ENCODE results near the gene OCSTAMP. TPM values are rescaled to one million over a fixed set of nuclear protein-coding genes. Genes with fewer than 3 reads are reported as not detected.

OCSTAMP gene
- total RNA-seq, 6 experiments from 2014 or later: not detected

- intact Hi-C loops (cut with DNase I): loop anchor here (5.0 to 10.0 kb wide), 2 partner anchors 127 to 130 kb away; partner anchors contain the start of gene TP53RK (in 1 of the 2)
- no peaks in the 10 kb centered on the region for H3K9me3 ChIP-seq
- no peaks in the 10 kb centered on the region for H3K27me3 ChIP-seq
- no peak for TF ChIP-seq POLR2A (IDR thresholded peaks at IDR 0.05)
- TF ChIP-seq CTCF (IDR thresholded peaks at IDR 0.05): no peak
- DNase-seq (no peak), ATAC-seq (no peak)
- no peak overlapping the region for H3K4me3 ChIP-seq
- no peak overlapping the region for H3K27ac ChIP-seq
- WGBS (ENCODE audit: insufficient coverage, low coverage, low lambda C conversion rate, missing lambda C conversion rate): 38% methylated on average over 3 of the region's 3 CpGs
- no peaks in the 10 kb centered on the region for H3K36me3 ChIP-seq
- no peaks in the 10 kb centered on the region for H3K4me1 ChIP-seq
Observed at GRCh38 chr20:46554828-46555227, 4.4 kb upstream of the OCSTAMP start.

- ATAC-seq: no peak
- DNase-seq: no peak
- 81% methylated on average over 3 of the region's 3 CpGs for WGBS (ENCODE audit: insufficient coverage, low coverage, low lambda C conversion rate, missing lambda C conversion rate)
- Histone ChIP-seq H3K27ac (no peak overlapping the region), H3K4me3 (no peak overlapping the region), H3K27me3 (no peaks in the 10 kb centered on the region), H3K4me1 (no peaks in the 10 kb centered on the region), H3K36me3 (no peaks in the 10 kb centered on the region), H3K9me3 (no peaks in the 10 kb centered on the region)
- intact Hi-C loops (cut with DNase I): loop anchor here in 1 of 2 donors (10.0 kb wide), 1 partner anchor 131 kb away; the partner anchor contains the start of gene TP53RK
- no peak for TF ChIP-seq POLR2A (IDR thresholded peaks at IDR 0.05)
- TF ChIP-seq CTCF (IDR thresholded peaks at IDR 0.05): no peak
Observed at GRCh38 chr20:46553926-46554325, 3.5 kb upstream of the OCSTAMP start.

- Histone ChIP-seq H3K9me3 (no peaks in the 10 kb centered on the region), H3K27me3 (no peaks in the 10 kb centered on the region), H3K4me3 (no peak overlapping the region), H3K27ac (no peak overlapping the region), H3K36me3 (no peaks in the 10 kb centered on the region), H3K4me1 (no peaks in the 10 kb centered on the region)
- WGBS (ENCODE audit: insufficient coverage, low coverage, low lambda C conversion rate, missing lambda C conversion rate): 52% methylated on average over 3 of the region's 4 CpGs
- DNase-seq: no peak
- intact Hi-C loops (cut with DNase I): loop anchor here in 1 of 2 donors (10.0 kb wide), 1 partner anchor 132 kb away; the partner anchor contains the start of gene TP53RK
- no peak for TF ChIP-seq CTCF (IDR thresholded peaks at IDR 0.05)
- TF ChIP-seq POLR2A (IDR thresholded peaks at IDR 0.05): no peak
- ATAC-seq: peak in 1 of 4 donors; percentile 31
Observed at GRCh38 chr20:46552460-46553420, 2.3 kb upstream of the OCSTAMP start.

GRCh38 chr20:46551522-46552381, 1.3 kb upstream of the OCSTAMP start:
- Histone ChIP-seq H3K9me3 (no peaks in the 10 kb centered on the region), H3K27ac (no peak overlapping the region), H3K36me3 (no peaks in the 10 kb centered on the region), H3K4me1 (no peaks in the 10 kb centered on the region), H3K4me3 (no peak overlapping the region), H3K27me3 (no peaks in the 10 kb centered on the region)
- intact Hi-C loops (cut with DNase I): loop anchor here in 1 of 2 donors (10.0 kb wide), 1 partner anchor 133 kb away; the partner anchor contains the start of gene TP53RK
- WGBS (ENCODE audit: insufficient coverage, low coverage, low lambda C conversion rate, missing lambda C conversion rate): 82% methylated on average over 8 of the region's 12 CpGs
- no peak for DNase-seq
- TF ChIP-seq CTCF (IDR thresholded peaks at IDR 0.05) (no peak), POLR2A (IDR thresholded peaks at IDR 0.05) (no peak)
- no peak for ATAC-seq

Measured in right lobe of liver (tissue), 6 donors.